Nephron (organoid): Measurements from ENCODE around the gene UBL3.

Experiments
- H3K27ac Mint-ChIP-seq, 3 experiments: 2 replicates each; pipeline ENCODE4 v1.8.0; 2020; ENCODE audit warnings: mixed read lengths in 3 of 3, mild to moderate bottlenecking in 2 of 3, moderate library complexity in 1 of 3
- H3K27me3 Mint-ChIP-seq: 2 replicates; pipeline ENCODE4 v1.8.0; 2021; ENCODE audit warnings: low read depth, mild to moderate bottlenecking, moderate library complexity, mixed read lengths
- H3K36me3 Mint-ChIP-seq: 2 replicates; pipeline ENCODE4 v1.8.0; 2020; ENCODE audit warnings: low read depth, mixed read lengths
- H3K4me1 Mint-ChIP-seq: 2 replicates; pipeline ENCODE4 v1.8.0; 2020; ENCODE audit warnings: mixed read lengths
- H3K4me3 Mint-ChIP-seq, 3 experiments: 2 replicates each; pipeline ENCODE4 v1.8.0; 2020; ENCODE audit warnings: mild to moderate bottlenecking in 3 of 3, mixed read lengths in 3 of 3, moderate library complexity in 2 of 3
- H3K9me3 Mint-ChIP-seq: 2 replicates; pipeline ENCODE4 v1.8.0; 2020; ENCODE audit warnings: mixed read lengths
- CTCF ChIP-seq, 3 experiments: fragments of 200-600 bp; sonication (generic); IDR thresholded peaks; one replicate each; pipeline ENCODE4 v1.5.0; 2021; ENCODE audit warnings: antibody characterized with exemption in 3 of 3; ENCODE audit not compliant: unreplicated experiment in 3 of 3

The UBL3 gene

GRCh38 chr13:29840585-29840984, 9.8 kb downstream of the UBL3 start:
- Mint-ChIP-seq H3K27ac (no peak overlapping the region), H3K9me3 (no peaks in the 10 kb centered on the region), H3K27me3 (no peaks in the 10 kb centered on the region), H3K4me1 (peaks cover 29% of the 10 kb centered on the region), H3K36me3 (no peaks in the 10 kb centered on the region), H3K4me3 (no peak overlapping the region)
- TF ChIP-seq CTCF (IDR thresholded peaks at IDR 0.05; ENCODE audit: unreplicated experiment in 3 of 3), result no peak

GRCh38 chr13:29835280-29836061, 14.9 kb downstream of the UBL3 start:
- no peak overlapping the region for H3K27ac Mint-ChIP-seq

GRCh38 chr13:29832761-29833298, 17.6 kb downstream of the UBL3 start:
- H3K27me3 Mint-ChIP-seq, result no peaks in the 10 kb centered on the region
- H3K4me3 Mint-ChIP-seq, result no peak overlapping the region
- H3K9me3 Mint-ChIP-seq, result peaks cover 18% of the 10 kb centered on the region
- H3K36me3 Mint-ChIP-seq, result peaks cover 38% of the 10 kb centered on the region
- no peak overlapping the region for H3K27ac Mint-ChIP-seq
- no peak for TF ChIP-seq CTCF (IDR thresholded peaks at IDR 0.05; ENCODE audit: unreplicated experiment in 3 of 3)
- no peaks in the 10 kb centered on the region for H3K4me1 Mint-ChIP-seq

More at GRCh38 chr13:29835280-29836061, 14.9 kb downstream of the UBL3 start:
- Mint-ChIP-seq H3K9me3 (peaks cover 8% of the 10 kb centered on the region), H3K27me3 (no peaks in the 10 kb centered on the region), H3K36me3 (peaks cover 20% of the 10 kb centered on the region), H3K4me1 (peaks cover 5% of the 10 kb centered on the region), H3K4me3 (no peak overlapping the region)
- TF ChIP-seq CTCF (IDR thresholded peaks at IDR 0.05; ENCODE audit: unreplicated experiment in 3 of 3), result no peak

- TF ChIP-seq CTCF (IDR thresholded peaks at IDR 0.05; ENCODE audit: unreplicated experiment in 3 of 3), result no peak
- H3K27me3 Mint-ChIP-seq, result no peaks in the 10 kb centered on the region
- no peak overlapping the region for H3K27ac Mint-ChIP-seq
- H3K9me3 Mint-ChIP-seq, result peaks cover 33% of the 10 kb centered on the region
- H3K36me3 Mint-ChIP-seq, result peaks cover 46% of the 10 kb centered on the region
- no peak overlapping the region for H3K4me3 Mint-ChIP-seq
- H3K4me1 Mint-ChIP-seq, result no peaks in the 10 kb centered on the region
These were observed 20.4 kb downstream of the UBL3 start for GRCh38 chr13:29830000-29830399.

- Mint-ChIP-seq H3K4me3 (no peak overlapping the region), H3K27ac (no peak overlapping the region), H3K4me1 (peaks cover 19% of the 10 kb centered on the region), H3K36me3 (peaks cover 4% of the 10 kb centered on the region), H3K9me3 (no peaks in the 10 kb centered on the region), H3K27me3 (no peaks in the 10 kb centered on the region)
- TF ChIP-seq CTCF (IDR thresholded peaks at IDR 0.05; ENCODE audit: unreplicated experiment in 3 of 3), result no peak
These were observed 31.3 kb downstream of the UBL3 start for GRCh38 chr13:29819143-29819542.
